SH-SY5Y (cell line): ENCODE results near the gene SPATA16.

ENCODE experiments used
- GATA2 ChIP-seq: IDR thresholded peaks from 2 replicates; pipeline ENCODE4 v1.6.1; 2011; ENCODE audit warnings: mild to moderate bottlenecking, low read depth, low read length
- GATA3 ChIP-seq: IDR thresholded peaks from 2 replicates; pipeline ENCODE4 v1.6.1; 2011; ENCODE audit warnings: low read depth, mild to moderate bottlenecking, low read length, moderate library complexity

The SPATA16 gene

GRCh38 chr3:173025941-173026340 is 115.1 kb downstream of the SPATA16 start:
- no peak for TF ChIP-seq GATA2
- no peak for TF ChIP-seq GATA3

GRCh38 chr3:173021547-173022185 is 119.4 kb downstream of the SPATA16 start:
- no peak for TF ChIP-seq GATA3
- no peak for TF ChIP-seq GATA2

GRCh38 chr3:173019378-173019777 is 121.7 kb downstream of the SPATA16 start:
- TF ChIP-seq GATA2, result no peak
- TF ChIP-seq GATA3, result no peak

GRCh38 chr3:173018758-173019157 is 122.3 kb downstream of the SPATA16 start:
- TF ChIP-seq GATA2, result no peak
- no peak for TF ChIP-seq GATA3

GRCh38 chr3:173013219-173013832 is 127.7 kb downstream of the SPATA16 start:
- TF ChIP-seq GATA3 (no peak), GATA2 (no peak)

- TF ChIP-seq GATA3 (no peak), GATA2 (no peak)
These were observed 131.6 kb downstream of the SPATA16 start for GRCh38 chr3:173009410-173009809.

GRCh38 chr3:173008978-173009377 is 132.1 kb downstream of the SPATA16 start:
- no peak for TF ChIP-seq GATA3
- TF ChIP-seq GATA2, result no peak

GRCh38 chr3:173007079-173007723 is 133.8 kb downstream of the SPATA16 start:
- no peak for TF ChIP-seq GATA3
- TF ChIP-seq GATA2, result no peak

- TF ChIP-seq GATA2 (no peak; the same call in 1 of the 2 replicates), GATA3 (0 out of 2 replicates have a peak, but pooled peaks have one; percentile 25)
These were observed 135.0 kb downstream of the SPATA16 start for GRCh38 chr3:173006006-173006405.

GRCh38 chr3:173004681-173005080 is 136.4 kb downstream of the SPATA16 start:
- no peak for TF ChIP-seq GATA3
- no peak for TF ChIP-seq GATA2

GRCh38 chr3:173003956-173004355 is 137.1 kb downstream of the SPATA16 start:
- TF ChIP-seq GATA3 (no peak), GATA2 (no peak)

GRCh38 chr3:173003471-173003870 is 137.6 kb downstream of the SPATA16 start:
- no peak for TF ChIP-seq GATA3
- TF ChIP-seq GATA2, result no peak

GRCh38 chr3:173001622-173002021 is 139.4 kb downstream of the SPATA16 start:
- no peak for TF ChIP-seq GATA2
- TF ChIP-seq GATA3, result no peak

- no peak for TF ChIP-seq GATA3
- TF ChIP-seq GATA2, result no peak
These were observed 140.5 kb downstream of the SPATA16 start for GRCh38 chr3:173000553-173000952.

- no peak for TF ChIP-seq GATA3
- TF ChIP-seq GATA2, result no peak
These were observed 147.6 kb downstream of the SPATA16 start for GRCh38 chr3:172993412-172993811.
